IPS DF 6.9 (cell line): ENCODE data around the gene VCL.
"Not testable (repeated sequence)": the region's sequence is repeated elsewhere in the genome, so short reads cannot be mapped to it uniquely, and the experiment has no call there.

Source experiments
- DNase-seq: peaks from one replicate; pipeline ENCODE4 v3.0.0-alpha.2; 2013; ENCODE audit warnings: low read depth, low spot score
- H3K27ac ChIP-seq: one replicate; pipeline ENCODE4 v1.5.1; 2013; ENCODE audit warnings: low read length, control low read depth
- H3K27me3 ChIP-seq: 2 replicates; pipeline ENCODE4 v1.6.1; 2013; ENCODE audit warnings: mild to moderate bottlenecking, low read length; ENCODE audit not compliant: control insufficient read depth, insufficient read depth
- H3K36me3 ChIP-seq: 2 replicates; pipeline ENCODE4 v1.6.1; 2013; ENCODE audit warnings: low read length; ENCODE audit not compliant: control insufficient read depth, insufficient read depth
- H3K4me1 ChIP-seq: 2 replicates; pipeline ENCODE4 v1.6.1; 2013; ENCODE audit warnings: low read length; ENCODE audit not compliant: control insufficient read depth, insufficient read depth
- H3K4me3 ChIP-seq: 2 replicates; pipeline ENCODE4 v1.5.1; 2013; ENCODE audit warnings: mild to moderate bottlenecking, low read length
- H3K9me3 ChIP-seq: 2 replicates; pipeline ENCODE4 v1.6.1; 2013; ENCODE audit warnings: low read length, inconsistent platforms; ENCODE audit not compliant: control insufficient read depth, insufficient read depth
- WGBS: extraction: QIAGEN DNeasy Blood & Tissue Kit; methylation state at CpG from one replicate; pipeline ENCODE4 v1.1.7; 2013; ENCODE audit warnings: mixed read lengths, missing lambda C conversion rate; ENCODE audit not compliant: insufficient read length, insufficient coverage; 5-methylcytosine and 5-hydroxymethylcytosine counted together

Gene VCL

DNA sequence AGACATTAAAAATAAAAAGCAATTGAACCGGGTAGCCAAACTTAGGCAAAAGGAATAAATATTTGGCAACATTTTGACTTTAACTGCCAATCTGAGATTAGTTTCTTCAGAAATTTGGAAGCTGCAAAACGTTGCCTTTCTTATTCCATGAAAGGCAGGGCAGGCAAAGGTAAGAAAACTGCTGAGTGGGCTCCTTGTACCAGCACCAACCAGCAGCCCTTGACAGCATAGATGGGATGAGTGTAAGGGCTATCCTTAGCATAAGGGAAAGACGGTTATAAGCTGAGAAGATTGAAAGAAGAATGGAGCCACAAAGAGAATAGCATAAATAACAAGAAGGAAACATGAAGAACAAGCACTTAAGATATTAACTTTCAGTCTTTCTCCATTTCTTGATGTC is 124.1 kb downstream of the VCL start:
- peaks cover 34% of the 10 kb centered on the region for H3K36me3 ChIP-seq

GRCh38 chr10:74123081-74123480 is 125.2 kb downstream of the VCL start:
- no peak for DNase-seq
- H3K27me3 ChIP-seq: no peaks in the 10 kb centered on the region
- H3K9me3 ChIP-seq: no peaks in the 10 kb centered on the region
- H3K27ac ChIP-seq: no peak overlapping the region
- peaks cover 24% of the 10 kb centered on the region; the same call in 1 of the 2 replicates for H3K36me3 ChIP-seq
- H3K4me3 ChIP-seq: no peak overlapping the region
- no peaks in the 10 kb centered on the region for H3K4me1 ChIP-seq
- WGBS: no CpG with 5 or more reads among the region's 1 CpG

More for the DNA sequence above, 124.1 kb downstream of the VCL start:
- no peaks in the 10 kb centered on the region for H3K27me3 ChIP-seq
- no peaks in the 10 kb centered on the region for H3K9me3 ChIP-seq
- no peak overlapping the region for H3K27ac ChIP-seq
- H3K4me3 ChIP-seq: no peak overlapping the region
- no peaks in the 10 kb centered on the region for H3K4me1 ChIP-seq
- no CpG with 5 or more reads among the region's 3 CpGs for WGBS
- no peak for DNase-seq

GRCh38 chr10:74133923-74134820 is 136.3 kb downstream of the VCL start:
- WGBS: no CpG with 5 or more reads among the region's 11 CpGs
- no peak overlapping the region for H3K27ac ChIP-seq

GRCh38 chr10:74135452-74135851 is 137.5 kb downstream of the VCL start:
- 100% methylated on average over 1 of the region's 3 CpGs for WGBS
- DNase-seq: no peak
- Histone ChIP-seq H3K36me3 (peaks cover 3% of the 10 kb centered on the region; the same call in 1 of the 2 replicates), H3K9me3 (no peaks in the 10 kb centered on the region), H3K27me3 (no peaks in the 10 kb centered on the region), H3K27ac (no peak overlapping the region), H3K4me1 (no peaks in the 10 kb centered on the region), H3K4me3 (no peak overlapping the region)

More at GRCh38 chr10:74133923-74134820, 136.3 kb downstream of the VCL start:
- Histone ChIP-seq H3K4me1 (no peaks in the 10 kb centered on the region), H3K36me3 (peaks cover 3% of the 10 kb centered on the region; the same call in 1 of the 2 replicates), H3K27me3 (no peaks in the 10 kb centered on the region), H3K4me3 (no peak overlapping the region), H3K9me3 (no peaks in the 10 kb centered on the region)
- DNase-seq: no peak

GRCh38 chr10:74137992-74138391 is 140.1 kb downstream of the VCL start:
- no peak overlapping the region for H3K4me3 ChIP-seq
- WGBS: no CpG with 5 or more reads among the region's 5 CpGs

DNA sequence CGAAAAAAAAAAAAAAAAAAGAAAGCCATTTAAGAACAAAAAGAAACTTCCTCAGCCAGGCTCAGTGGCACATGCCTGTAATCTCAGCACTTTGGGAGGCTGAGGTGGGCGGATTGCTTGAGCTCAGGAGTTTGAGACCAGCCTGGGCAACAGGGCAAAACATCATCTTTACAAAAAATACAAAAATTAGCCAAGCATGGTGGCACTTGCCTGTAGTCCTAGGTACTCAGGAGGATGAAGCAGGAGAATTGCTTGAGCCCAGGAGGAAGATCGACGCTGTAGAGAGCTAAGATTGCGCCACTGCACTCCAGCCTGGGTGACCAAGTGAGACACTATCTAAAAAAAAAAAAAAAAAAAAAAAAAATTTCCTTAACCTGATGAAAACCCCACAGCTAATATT is 140.7 kb downstream of the VCL start:
- H3K27me3 ChIP-seq, H3K36me3 ChIP-seq, DNase-seq, H3K4me3 ChIP-seq, H3K4me1 ChIP-seq, H3K9me3 ChIP-seq, H3K27ac ChIP-seq: not testable (repeated sequence)
- WGBS: no CpG with 5 or more reads among the region's 5 CpGs

More at GRCh38 chr10:74137992-74138391, 140.1 kb downstream of the VCL start:
- peaks cover 3% of the 10 kb centered on the region; the same call in 1 of the 2 replicates for H3K36me3 ChIP-seq
- DNase-seq: no peak
- H3K27ac ChIP-seq: no peak overlapping the region
- H3K9me3 ChIP-seq: no peaks in the 10 kb centered on the region
- no peaks in the 10 kb centered on the region for H3K27me3 ChIP-seq
- no peaks in the 10 kb centered on the region for H3K4me1 ChIP-seq

GRCh38 chr10:74139981-74140380 is 142.1 kb downstream of the VCL start:
- WGBS: no CpG with 5 or more reads among the region's 18 CpGs
- DNase-seq: no peak
- H3K27me3 ChIP-seq: no peaks in the 10 kb centered on the region
- H3K9me3 ChIP-seq: no peaks in the 10 kb centered on the region
- no peaks in the 10 kb centered on the region for H3K4me1 ChIP-seq
- no peak overlapping the region for H3K4me3 ChIP-seq
- no peak overlapping the region for H3K27ac ChIP-seq
- peaks cover 3% of the 10 kb centered on the region; the same call in 1 of the 2 replicates for H3K36me3 ChIP-seq

- no peak for DNase-seq
- Histone ChIP-seq H3K4me3 (no peak overlapping the region), H3K36me3 (peaks cover 3% of the 10 kb centered on the region; the same call in 1 of the 2 replicates), H3K4me1 (no peaks in the 10 kb centered on the region), H3K9me3 (no peaks in the 10 kb centered on the region), H3K27ac (no peak overlapping the region), H3K27me3 (no peaks in the 10 kb centered on the region)
- WGBS: no CpG with 5 or more reads among the region's 2 CpGs
Observed at GRCh38 chr10:74140553-74140952, 142.6 kb downstream of the VCL start.

- Histone ChIP-seq H3K27ac (no peak overlapping the region), H3K9me3 (no peaks in the 10 kb centered on the region), H3K4me1 (no peaks in the 10 kb centered on the region), H3K27me3 (no peaks in the 10 kb centered on the region), H3K36me3 (no peaks in the 10 kb centered on the region), H3K4me3 (no peak overlapping the region)
- no peak for DNase-seq
- WGBS: no CpG with 5 or more reads among the region's 2 CpGs
Observed at GRCh38 chr10:74145133-74145532, 147.2 kb downstream of the VCL start.

- not testable (repeated sequence) for H3K27ac ChIP-seq, H3K27me3 ChIP-seq, H3K9me3 ChIP-seq, H3K36me3 ChIP-seq, H3K4me1 ChIP-seq, H3K4me3 ChIP-seq, DNase-seq
- no CpG with 5 or more reads among the region's 10 CpGs for WGBS
Observed at GRCh38 chr10:74146980-74147379, 149.1 kb downstream of the VCL start.
